Neural progenitor cell (in vitro differentiated cells): ENCODE results near the gene FOXD3. TPM values are rescaled to one million over a fixed set of nuclear protein-coding genes. Genes with fewer than 3 reads are reported as not detected.

ENCODE experiments used
- DNase-seq: peaks from one replicate; pipeline ENCODE4 v3.0.0-alpha.2; 2016; ENCODE audit warnings: low spot score
- H2AFZ ChIP-seq: fragments of 200-600 bp; sonication (generic); replicated peaks from 2 replicates; pipeline ENCODE4 v1.6.1; 2016; ENCODE audit warnings: antibody characterized with exemption
- H3F3A ChIP-seq: fragments of 200-600 bp; sonication (generic); 2 replicates; pipeline ENCODE4 v1.6.1; 2016; ENCODE audit warnings: antibody characterized with exemption, low read depth
- H3K27ac ChIP-seq: fragments of 200-600 bp; sonication (generic); 2 replicates; pipeline ENCODE4 v1.5.1; 2016; ENCODE audit warnings: mild to moderate bottlenecking
- H3K27me3 ChIP-seq: fragments of 200-600 bp; sonication (generic); 2 replicates; pipeline ENCODE4 v1.6.1; 2016; ENCODE audit warnings: mild to moderate bottlenecking, moderate library complexity
- H3K36me3 ChIP-seq: fragments of 200-600 bp; sonication (generic); 2 replicates; pipeline ENCODE4 v1.5.1; 2016
- H3K4me1 ChIP-seq: fragments of 200-600 bp; sonication (generic); 2 replicates; pipeline ENCODE4 v1.6.1; 2016; ENCODE audit warnings: mixed run types
- H3K4me2 ChIP-seq: fragments of 200-600 bp; sonication (generic); 2 replicates; pipeline ENCODE4 v1.6.1; 2016
- H3K4me3 ChIP-seq: fragments of 200-600 bp; sonication (generic); 2 replicates; pipeline ENCODE4 v1.5.1; 2016
- H3K79me2 ChIP-seq: fragments of 200-600 bp; sonication (generic); 2 replicates; pipeline ENCODE4 v1.6.1; 2016; ENCODE audit warnings: low read depth
- H3K9ac ChIP-seq: fragments of 200-600 bp; sonication (generic); 2 replicates; pipeline ENCODE4 v1.6.1; 2016
- H3K9me3 ChIP-seq: fragments of 200-600 bp; sonication (generic); 2 replicates; pipeline ENCODE4 v1.5.1; 2016; ENCODE audit warnings: low read depth
- H4K20me1 ChIP-seq: fragments of 200-600 bp; sonication (generic); 2 replicates; pipeline ENCODE4 v1.6.1; 2016; ENCODE audit warnings: low read depth
- H3K27ac Mint-ChIP-seq: 3 replicates; pipeline ENCODE4 v1.8.0; 2021; ENCODE audit warnings: mixed read lengths
- H3K27me3 Mint-ChIP-seq: 2 replicates; pipeline ENCODE4 v1.8.0; 2022; ENCODE audit warnings: low read depth, mild to moderate bottlenecking, inconsistent platforms, moderate library complexity, mixed read lengths; ENCODE audit not compliant: insufficient read depth
- H3K36me3 Mint-ChIP-seq: 3 replicates; pipeline ENCODE4 v1.8.0; 2021; ENCODE audit warnings: mixed read lengths
- H3K4me1 Mint-ChIP-seq: 3 replicates; pipeline ENCODE4 v1.8.0; 2021; ENCODE audit warnings: mixed read lengths
- H3K4me3 Mint-ChIP-seq: 3 replicates; pipeline ENCODE4 v1.8.0; 2021; ENCODE audit warnings: mild to moderate bottlenecking, moderate library complexity, mixed read lengths
- H3K9me3 Mint-ChIP-seq: 3 replicates; pipeline ENCODE4 v1.8.0; 2020; ENCODE audit warnings: mixed read lengths
- CTCF ChIP-seq: fragments of 200-600 bp; sonication (generic); IDR thresholded peaks from 2 replicates; pipeline ENCODE4 v1.5.1; 2017; ENCODE audit warnings: antibody characterized with exemption, mild to moderate bottlenecking
- EZH2 ChIP-seq: fragments of 200-600 bp; sonication (generic); IDR thresholded peaks from 2 replicates; pipeline ENCODE4 v1.6.1; 2017; ENCODE audit warnings: antibody characterized with exemption, mild to moderate bottlenecking, moderate library complexity
- EZH2phosphoT487 ChIP-seq: fragments of 200-600 bp; sonication (generic); IDR thresholded peaks from 2 replicates; pipeline ENCODE4 v1.6.1; 2017; ENCODE audit warnings: antibody characterized with exemption
- total RNA-seq: library from RNA; depleted of rRNA; stranded (reverse); fragments of >200 nt; gene quantifications from 2 replicates; pipeline ENCODE4 v1.2.3, GENCODE V29; 2015; ENCODE audit warnings: low replicate concordance

FOXD3 gene
- total RNA-seq, 1 donor from 2014 or later: 0.06 TPM

GRCh38 chr1:63281753-63282152, 40.6 kb upstream of the FOXD3 start:
- no peak overlapping the region for H3K27ac ChIP-seq
- TF ChIP-seq EZH2phosphoT487 (no peak), EZH2 (no peak), CTCF (no peak)
- no peak overlapping the region for H2AFZ ChIP-seq
- H3K9ac ChIP-seq: no peak overlapping the region
- peaks cover 22% of the 10 kb centered on the region for H4K20me1 ChIP-seq
- H3K4me1 ChIP-seq: peaks cover 9% of the 10 kb centered on the region
- Mint-ChIP-seq H3K4me1 (peaks cover 12% of the 10 kb centered on the region), H3K27ac (no peak overlapping the region), H3K4me3 (no peak overlapping the region), H3K9me3 (peaks cover 2% of the 10 kb centered on the region), H3K36me3 (no peaks in the 10 kb centered on the region), H3K27me3 (peaks cover 7% of the 10 kb centered on the region)
- no peaks in the 10 kb centered on the region for H3K36me3 ChIP-seq
- DNase-seq: no peak
- no peak overlapping the region for H3K4me2 ChIP-seq
- H3K27me3 ChIP-seq: peaks cover 52% of the 10 kb centered on the region
- H3K9me3 ChIP-seq: no peaks in the 10 kb centered on the region
- H3K79me2 ChIP-seq: no peaks in the 10 kb centered on the region
- H3K4me3 ChIP-seq: no peak overlapping the region
- peaks cover 15% of the 10 kb centered on the region for H3F3A ChIP-seq

- H3K79me2 ChIP-seq: no peaks in the 10 kb centered on the region
- no peaks in the 10 kb centered on the region for H3K4me1 Mint-ChIP-seq
- H4K20me1 ChIP-seq: no peaks in the 10 kb centered on the region
- H3K27me3 Mint-ChIP-seq: no peaks in the 10 kb centered on the region
- no peaks in the 10 kb centered on the region for H3K27me3 ChIP-seq
- no peak overlapping the region for H3K27ac ChIP-seq
- TF ChIP-seq CTCF (no peak), EZH2 (no peak), EZH2phosphoT487 (no peak)
- no peak overlapping the region for H3K4me2 ChIP-seq
- no peaks in the 10 kb centered on the region for H3K36me3 Mint-ChIP-seq
- no peak overlapping the region for H3K4me3 ChIP-seq
- no peaks in the 10 kb centered on the region for H3K4me1 ChIP-seq
- no peak for DNase-seq
- no peak overlapping the region for H2AFZ ChIP-seq
- H3K27ac Mint-ChIP-seq: no peak overlapping the region
- peaks cover 29% of the 10 kb centered on the region for H3K9me3 Mint-ChIP-seq
- H3K36me3 ChIP-seq: no peaks in the 10 kb centered on the region
- H3K9ac ChIP-seq: no peak overlapping the region
- H3K9me3 ChIP-seq: peaks cover 13% of the 10 kb centered on the region
- no peaks in the 10 kb centered on the region for H3F3A ChIP-seq
- no peak overlapping the region for H3K4me3 Mint-ChIP-seq
Measured at GRCh38 chr1:63289135-63289534, 33.2 kb upstream of the FOXD3 start.

- Histone ChIP-seq H3K4me3 (no peak overlapping the region), H3K27ac (no peak overlapping the region), H3K27me3 (no peaks in the 10 kb centered on the region), H3K4me1 (peaks cover 12% of the 10 kb centered on the region), H2AFZ (no peak overlapping the region), H3K79me2 (no peaks in the 10 kb centered on the region), H3F3A (peaks cover 8% of the 10 kb centered on the region), H3K9me3 (peaks cover 6% of the 10 kb centered on the region), H3K4me2 (peak overlapping the region; percentile 34), H4K20me1 (no peaks in the 10 kb centered on the region), H3K9ac (no peak overlapping the region), H3K36me3 (no peaks in the 10 kb centered on the region)
- H3K27ac Mint-ChIP-seq: no peak overlapping the region
- H3K9me3 Mint-ChIP-seq: peaks cover 5% of the 10 kb centered on the region
- H3K4me1 Mint-ChIP-seq: peaks cover 8% of the 10 kb centered on the region
- H3K27me3 Mint-ChIP-seq: peaks cover 9% of the 10 kb centered on the region
- H3K36me3 Mint-ChIP-seq: no peaks in the 10 kb centered on the region
- no peak for TF ChIP-seq EZH2phosphoT487
- no peak for TF ChIP-seq CTCF
- TF ChIP-seq EZH2: no peak
- no peak overlapping the region for H3K4me3 Mint-ChIP-seq
- DNase-seq: peak; percentile 32
Measured at GRCh38 chr1:63294803-63295594, 27.4 kb upstream of the FOXD3 start.
